Endodermal cell (in vitro differentiated cells): ENCODE data around the gene NR4A3. TPM values are rescaled to one million over a fixed set of nuclear protein-coding genes. Genes with fewer than 3 reads are reported as not detected.

Source experiments
- DNase-seq: peaks from one replicate; pipeline ENCODE4 v3.0.0-alpha.2; 2017
- H3K27ac ChIP-seq: 2 replicates; pipeline ENCODE4 v1.5.1; 2013; ENCODE audit warnings: mild to moderate bottlenecking, low read depth, low read length, moderate library complexity
- H3K27me3 ChIP-seq: 2 replicates; pipeline ENCODE4 v1.6.1; 2013; ENCODE audit warnings: mild to moderate bottlenecking, low read length, moderate library complexity; ENCODE audit not compliant: insufficient read depth, control insufficient read depth, poor library complexity, severe bottlenecking
- H3K36me3 ChIP-seq: 2 replicates; pipeline ENCODE4 v1.7.0; 2013; ENCODE audit warnings: mild to moderate bottlenecking, low read length, moderate library complexity; ENCODE audit not compliant: control insufficient read depth, insufficient read depth
- H3K4me1 ChIP-seq: one replicate; pipeline ENCODE4 v1.7.0; 2013; ENCODE audit warnings: low read length; ENCODE audit not compliant: control insufficient read depth, insufficient read depth
- H3K4me3 ChIP-seq: 2 replicates; pipeline ENCODE4 v1.5.1; 2013; ENCODE audit warnings: mild to moderate bottlenecking, low read length, moderate library complexity
- H3K9ac ChIP-seq: 2 replicates; pipeline ENCODE4 v1.6.1; 2013; ENCODE audit warnings: mild to moderate bottlenecking, low read length, moderate library complexity; ENCODE audit not compliant: poor library complexity, severe bottlenecking; ENCODE audit errors: extremely low read depth
- H3K9me3 ChIP-seq: 2 replicates; pipeline ENCODE4 v1.6.1; 2013; ENCODE audit warnings: mild to moderate bottlenecking, low read length, moderate library complexity; ENCODE audit not compliant: control insufficient read depth
- H3K27ac Mint-ChIP-seq: 2 replicates; pipeline ENCODE4 v1.8.0; 2020; ENCODE audit warnings: mixed read lengths
- H3K27me3 Mint-ChIP-seq: 2 replicates; pipeline ENCODE4 v1.8.0; 2021; ENCODE audit warnings: mild to moderate bottlenecking, mixed read lengths; ENCODE audit not compliant: insufficient read depth
- H3K36me3 Mint-ChIP-seq: 2 replicates; pipeline ENCODE4 v1.8.0; 2020; ENCODE audit warnings: low read depth, mixed read lengths
- H3K4me1 Mint-ChIP-seq: 2 replicates; pipeline ENCODE4 v1.8.0; 2020; ENCODE audit warnings: mixed read lengths
- H3K4me3 Mint-ChIP-seq: 2 replicates; pipeline ENCODE4 v1.8.0; 2020; ENCODE audit warnings: mild to moderate bottlenecking, moderate library complexity, mixed read lengths
- H3K9me3 Mint-ChIP-seq: 2 replicates; pipeline ENCODE4 v1.8.0; 2020; ENCODE audit warnings: mild to moderate bottlenecking, mixed read lengths
- CTCF ChIP-seq: fragments of 200-600 bp; sonication (generic); conservative IDR thresholded peaks from 2 replicates; pipeline ENCODE4 v1.5.0; 2021; ENCODE audit warnings: antibody characterized with exemption, mild to moderate bottlenecking
- WGBS, 2 experiments: methylation state at CpG; one replicate each; pipeline versions ENCODE4 v1.1.5 to v1.1.7; 2013; ENCODE audit warnings: missing lambda C conversion rate in 2 of 2, mixed read lengths in 1 of 2; ENCODE audit not compliant: insufficient coverage in 1 of 2, insufficient read length in 1 of 2; 5-methylcytosine and 5-hydroxymethylcytosine counted together
- total RNA-seq, 2 donors: library from RNA; stranded (reverse); fragmentation: NEBNext Ultra II Directional in 1 of 2; extraction: Animal tissue kit (Norgen Biotek cat#: 25700) in 1 of 2; gene quantifications; 2 replicates in 1 of 2; 3 replicates in 1 of 2; pipeline ENCODE4 v1.2.1, GENCODE V29; 2021

NR4A3 gene
- total RNA-seq, 2 donors from 2014 or later = 0.37 to 0.75 TPM

GRCh38 chr9:99840072-99840471 lies 18.4 kb downstream of the NR4A3 start:
- Histone ChIP-seq H3K4me3 (no peak overlapping the region), H3K9ac (no peak overlapping the region), H3K27ac (no peak overlapping the region), H3K4me1 (peaks cover 16% of the 10 kb centered on the region), H3K27me3 (no peaks in the 10 kb centered on the region), H3K36me3 (no peaks in the 10 kb centered on the region), H3K9me3 (no peaks in the 10 kb centered on the region)
- 81 to 100% methylated on average over 1 of the region's 1 CpG for WGBS, 2 experiments
- no peaks in the 10 kb centered on the region for H3K9me3 Mint-ChIP-seq
- no peaks in the 10 kb centered on the region for H3K36me3 Mint-ChIP-seq
- H3K4me1 Mint-ChIP-seq = peaks cover 27% of the 10 kb centered on the region
- H3K27me3 Mint-ChIP-seq = no peaks in the 10 kb centered on the region
- H3K27ac Mint-ChIP-seq = no peak overlapping the region
- H3K4me3 Mint-ChIP-seq = no peak overlapping the region
- no peak for DNase-seq
- no peak for TF ChIP-seq CTCF

GRCh38 chr9:99845063-99845462 lies 23.4 kb downstream of the NR4A3 start:
- 80 to 92% methylated on average over 1 to 4 of the region's 4 CpGs for WGBS, 2 experiments
- Mint-ChIP-seq H3K36me3 (no peaks in the 10 kb centered on the region), H3K4me1 (peaks cover 1% of the 10 kb centered on the region), H3K4me3 (no peak overlapping the region), H3K27me3 (peaks cover 3% of the 10 kb centered on the region), H3K9me3 (no peaks in the 10 kb centered on the region), H3K27ac (no peak overlapping the region)
- no peak overlapping the region for H3K27ac ChIP-seq
- peaks cover 5% of the 10 kb centered on the region for H3K36me3 ChIP-seq
- H3K27me3 ChIP-seq = no peaks in the 10 kb centered on the region
- no peak overlapping the region for H3K4me3 ChIP-seq
- H3K9ac ChIP-seq = no peak overlapping the region
- no peak for DNase-seq
- no peaks in the 10 kb centered on the region for H3K9me3 ChIP-seq
- H3K4me1 ChIP-seq = no peaks in the 10 kb centered on the region
- TF ChIP-seq CTCF = no peak

DNA sequence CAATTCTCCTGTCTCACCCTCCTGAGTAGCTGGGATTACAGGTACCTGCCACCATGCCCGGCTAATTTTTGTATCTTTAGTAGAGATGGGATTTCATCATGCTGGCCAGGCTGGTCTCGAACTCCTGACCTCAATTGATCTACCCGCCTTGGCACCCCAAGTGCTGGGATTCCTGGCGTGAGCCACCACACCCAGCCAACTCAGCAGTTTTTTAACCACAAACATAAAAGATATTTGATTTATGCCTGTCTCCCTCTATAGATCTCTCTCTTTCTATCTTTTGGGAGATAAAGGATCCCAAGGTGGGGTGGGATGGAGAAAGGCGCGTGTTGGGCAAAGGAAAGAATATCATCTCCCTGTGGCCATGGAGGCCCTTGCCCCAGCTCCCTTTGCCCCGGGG lies 26.8 kb downstream of the NR4A3 start:
- Mint-ChIP-seq H3K27me3 (peaks cover 5% of the 10 kb centered on the region), H3K36me3 (no peaks in the 10 kb centered on the region), H3K27ac (no peak overlapping the region), H3K4me1 (no peaks in the 10 kb centered on the region), H3K4me3 (no peak overlapping the region), H3K9me3 (no peaks in the 10 kb centered on the region)
- no peak for TF ChIP-seq CTCF
- 94% methylated on average over 7 of the region's 7 CpGs; no CpG with 5 or more reads in 1 of the 2 experiments for WGBS, 2 experiments
- Histone ChIP-seq H3K27me3 (no peaks in the 10 kb centered on the region), H3K4me1 (no peaks in the 10 kb centered on the region), H3K27ac (no peak overlapping the region), H3K36me3 (peaks cover 5% of the 10 kb centered on the region), H3K4me3 (no peak overlapping the region), H3K9me3 (no peaks in the 10 kb centered on the region), H3K9ac (no peak overlapping the region)
- DNase-seq = no peak
